ENCODE measurements around the gene SAMHD1. TPM values are rescaled to one million over a fixed set of nuclear protein-coding genes. Genes with fewer than 3 reads are reported as not detected.

The SAMHD1 gene
- total and polyA plus RNA-seq, 2 donors from 2014 or later: 13.7 to 94.1 TPM

DNA sequence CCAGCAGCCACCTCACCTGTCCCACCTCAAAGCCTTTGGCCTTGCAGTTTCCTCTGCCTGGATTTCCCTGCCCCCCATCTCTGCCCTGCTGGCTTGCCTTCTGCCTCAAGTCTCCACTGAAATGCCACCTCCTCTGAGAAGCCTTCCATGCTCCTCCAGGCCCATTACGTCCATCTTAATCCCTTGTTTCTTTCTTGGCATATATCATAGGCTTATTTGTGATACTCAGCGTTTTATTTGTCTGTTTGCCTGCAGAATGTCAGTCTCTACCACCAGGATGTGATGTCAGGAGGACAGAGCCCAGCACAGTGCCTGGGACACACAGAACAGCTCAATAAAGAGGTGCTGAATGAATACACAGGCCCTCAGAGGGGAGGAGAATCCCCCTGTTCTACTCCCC is 100.0 kb downstream of the SAMHD1 start:
- FAIRE-seq (no peak), DNase-seq (no peak)
- Histone ChIP-seq H3K9ac (ENCODE audit: low read length in 3 of 3) (no peak overlapping the region), H3K4me1 (ENCODE audit: control insufficient read depth in 2 of 3, insufficient read depth in 2 of 3, low read depth in 1 of 3, low read length in 3 of 3) (peaks cover 0 to 25% (median 7%) of the 10 kb centered on the region in 3 donors), H3K27me3 (ENCODE audit: control insufficient read depth, insufficient read depth, low read length) (no peaks in the 10 kb centered on the region), H3K36me3 (ENCODE audit: control insufficient read depth in 2 of 3, insufficient read depth in 3 of 3, low read length in 3 of 3) (no peaks in the 10 kb centered on the region), H3K27ac (ENCODE audit: low read depth in 2 of 2, low read length in 2 of 2) (no peak overlapping the region), H3K4me3 (ENCODE audit: low read length in 3 of 3) (no peak overlapping the region), H3K9me3 (ENCODE audit: control insufficient read depth in 2 of 3, insufficient read depth in 1 of 3, low read length in 3 of 3) (peaks cover 0 to 2% (median 0%) of the 10 kb centered on the region in 3 donors)
- TF ChIP-seq, protein P1, sequence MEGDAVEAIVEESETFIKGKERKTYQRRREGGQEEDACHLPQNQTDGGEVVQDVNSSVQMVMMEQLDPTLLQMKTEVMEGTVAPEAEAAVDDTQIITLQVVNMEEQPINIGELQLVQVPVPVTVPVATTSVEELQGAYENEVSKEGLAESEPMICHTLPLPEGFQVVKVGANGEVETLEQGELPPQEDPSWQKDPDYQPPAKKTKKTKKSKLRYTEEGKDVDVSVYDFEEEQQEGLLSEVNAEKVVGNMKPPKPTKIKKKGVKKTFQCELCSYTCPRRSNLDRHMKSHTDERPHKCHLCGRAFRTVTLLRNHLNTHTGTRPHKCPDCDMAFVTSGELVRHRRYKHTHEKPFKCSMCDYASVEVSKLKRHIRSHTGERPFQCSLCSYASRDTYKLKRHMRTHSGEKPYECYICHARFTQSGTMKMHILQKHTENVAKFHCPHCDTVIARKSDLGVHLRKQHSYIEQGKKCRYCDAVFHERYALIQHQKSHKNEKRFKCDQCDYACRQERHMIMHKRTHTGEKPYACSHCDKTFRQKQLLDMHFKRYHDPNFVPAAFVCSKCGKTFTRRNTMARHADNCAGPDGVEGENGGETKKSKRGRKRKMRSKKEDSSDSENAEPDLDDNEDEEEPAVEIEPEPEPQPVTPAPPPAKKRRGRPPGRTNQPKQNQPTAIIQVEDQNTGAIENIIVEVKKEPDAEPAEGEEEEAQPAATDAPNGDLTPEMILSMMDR (IDR thresholded peaks at IDR 0.05; ENCODE audit: borderline replicate concordance, extremely low read depth, insufficient read depth): no peak
- intact Hi-C loops (cut with DNase I): no loop called here

DNA sequence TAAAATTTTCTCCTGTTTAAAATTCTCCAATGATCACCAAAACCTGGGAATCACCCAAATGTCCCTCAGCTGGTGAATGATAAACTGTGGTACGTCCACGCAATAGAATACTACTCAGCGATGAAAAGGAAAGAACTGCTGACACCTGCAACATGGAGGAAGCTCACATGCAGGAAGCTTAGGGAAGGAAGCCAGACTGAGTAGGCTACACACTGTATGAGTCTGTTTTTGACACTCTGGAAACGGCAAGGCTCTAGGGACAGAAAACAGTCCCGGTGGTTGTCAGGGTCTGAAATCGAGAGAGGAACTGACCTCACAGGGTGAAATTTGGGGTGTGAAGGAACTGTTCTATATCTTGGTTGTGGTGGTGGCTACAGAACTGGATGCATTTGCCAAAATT is 100.7 kb downstream of the SAMHD1 start:
- FAIRE-seq: no peak
- peaks cover 0 to 2% (median 0%) of the 10 kb centered on the region in 3 donors for H3K9me3 ChIP-seq (ENCODE audit: control insufficient read depth in 2 of 3, insufficient read depth in 1 of 3, low read length in 3 of 3)
- TF ChIP-seq, protein P1 (IDR thresholded peaks at IDR 0.05; ENCODE audit: borderline replicate concordance, extremely low read depth, insufficient read depth): no peak
- peaks cover 0 to 18% (median 4%) of the 10 kb centered on the region in 3 donors for H3K4me1 ChIP-seq (ENCODE audit: control insufficient read depth in 2 of 3, insufficient read depth in 2 of 3, low read depth in 1 of 3, low read length in 3 of 3)
- DNase-seq: no peak
- intact Hi-C loops (cut with DNase I): no loop called here
- no peak overlapping the region for H3K27ac ChIP-seq (ENCODE audit: low read depth in 2 of 2, low read length in 2 of 2)
- no peaks in the 10 kb centered on the region for H3K27me3 ChIP-seq (ENCODE audit: control insufficient read depth, insufficient read depth, low read length)
- no peak overlapping the region for H3K9ac ChIP-seq (ENCODE audit: low read length in 3 of 3)
- no peak overlapping the region for H3K4me3 ChIP-seq (ENCODE audit: low read length in 3 of 3)
- no peaks in the 10 kb centered on the region for H3K36me3 ChIP-seq (ENCODE audit: control insufficient read depth in 2 of 3, insufficient read depth in 3 of 3, low read length in 3 of 3)

DNA sequence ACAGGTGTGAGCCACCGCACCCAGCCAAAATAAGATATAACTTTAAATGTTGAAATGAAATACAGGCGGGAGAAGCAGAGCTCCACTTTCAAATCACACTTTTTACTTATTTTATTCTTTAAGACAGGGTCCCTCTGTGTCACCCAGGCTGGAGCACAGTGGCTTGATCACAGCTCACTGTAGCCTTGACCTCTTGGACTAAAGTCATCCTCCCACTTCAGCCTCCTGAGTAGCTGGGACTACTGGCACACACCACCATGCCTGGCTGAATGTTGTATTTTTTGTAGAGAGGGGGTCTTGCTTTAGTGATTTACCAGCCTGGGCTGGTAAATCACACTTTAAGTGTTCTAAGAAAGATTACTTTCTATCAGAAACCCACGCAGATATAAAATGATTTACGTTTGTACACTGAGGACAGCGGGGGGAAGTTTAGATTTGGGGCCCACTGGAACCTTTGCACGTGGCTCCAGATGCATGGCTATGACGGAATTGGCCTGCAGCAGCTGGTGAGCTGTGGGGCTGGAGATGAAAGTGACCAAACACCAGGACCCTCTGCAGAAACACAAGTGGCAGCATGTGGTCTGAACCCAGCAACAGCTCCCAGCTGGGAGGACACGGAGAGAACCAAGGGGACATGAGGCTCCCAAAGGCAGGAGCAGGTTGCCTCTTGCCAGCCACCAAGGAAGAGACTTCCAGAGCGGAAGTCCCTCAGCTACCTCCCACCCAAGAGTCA is 102.0 kb downstream of the SAMHD1 start:
- Histone ChIP-seq H3K27ac (ENCODE audit: low read depth in 2 of 2, low read length in 2 of 2) (no peak overlapping the region), H3K36me3 (ENCODE audit: control insufficient read depth in 2 of 3, insufficient read depth in 3 of 3, low read length in 3 of 3) (no peaks in the 10 kb centered on the region), H3K27me3 (ENCODE audit: control insufficient read depth, insufficient read depth, low read length) (no peaks in the 10 kb centered on the region), H3K4me3 (ENCODE audit: low read length in 3 of 3) (no peak overlapping the region), H3K9ac (ENCODE audit: low read length in 3 of 3) (no peak overlapping the region), H3K4me1 (ENCODE audit: control insufficient read depth in 2 of 3, insufficient read depth in 2 of 3, low read depth in 1 of 3, low read length in 3 of 3) (peaks cover 0 to 8% (median 0%) of the 10 kb centered on the region in 3 donors), H3K9me3 (ENCODE audit: control insufficient read depth in 2 of 3, insufficient read depth in 1 of 3, low read length in 3 of 3) (peaks cover 0 to 2% (median 0%) of the 10 kb centered on the region in 3 donors)
- TF ChIP-seq, protein P1 (IDR thresholded peaks at IDR 0.05; ENCODE audit: borderline replicate concordance, extremely low read depth, insufficient read depth): no peak
- no peak for DNase-seq
- no peak for FAIRE-seq
- intact Hi-C loops (cut with DNase I): no loop called here

Data from kidney (tissue), 14 donors.